Measurements from ENCODE around the gene PARD3B. TPM values are rescaled to one million over a fixed set of nuclear protein-coding genes. Genes with fewer than 3 reads are reported as not detected.

Gene PARD3B
- total and polyA plus RNA-seq, 2 of the 8 experiments (the other 6 are each of a cell fraction or from before 2014, with no cell fraction given): 1.2 to 5.7 TPM

DNA sequence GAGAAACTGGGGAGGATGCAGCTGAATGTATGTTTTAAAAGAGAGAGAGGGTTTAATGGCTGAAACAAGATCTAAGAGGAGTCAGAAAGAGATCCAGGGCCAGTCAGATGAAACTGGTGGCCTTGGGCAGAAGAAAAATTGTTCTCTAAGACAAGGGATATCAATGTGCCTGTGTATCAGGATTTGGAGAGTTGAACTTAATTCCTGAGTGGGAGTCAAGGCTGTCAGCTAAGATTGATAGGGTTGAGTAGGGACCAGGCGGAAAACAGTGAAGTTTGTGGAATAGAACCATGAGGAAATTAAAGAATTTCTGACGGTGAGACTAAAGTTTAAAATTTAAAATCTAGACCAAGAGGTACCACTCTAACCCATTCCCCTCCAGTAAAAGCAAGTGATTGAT, 199.2 kb downstream of the PARD3B start:
- H2AK5ac ChIP-seq (ENCODE audit: low read depth, low read length): no peak overlapping the region
- no peaks in the 10 kb centered on the region for H3K9me3 ChIP-seq (ENCODE audit: insufficient read depth in 2 of 2, low read depth in 1 of 2, low read length in 1 of 2)
- no peaks in the 10 kb centered on the region for H4K20me1 ChIP-seq (replicated peaks in 1 of 2; ENCODE audit: control insufficient read depth in 1 of 2, insufficient read depth in 2 of 2, low read length in 2 of 2)
- H3K4me1 ChIP-seq (replicated peaks in 1 of 4; ENCODE audit: control insufficient read depth in 3 of 4, insufficient read depth in 4 of 4, low read length in 3 of 4): no peaks in the 10 kb centered on the region
- no peak overlapping the region for H3K27ac ChIP-seq (ENCODE audit: low read depth, low read length)
- no peak overlapping the region for H3K4ac ChIP-seq (replicated peaks; ENCODE audit: insufficient read length, low read depth, low read length)
- H3K23ac ChIP-seq (ENCODE audit: insufficient read length): no peak overlapping the region
- no peak overlapping the region for H3K4me2 ChIP-seq (ENCODE audit: insufficient read depth in 1 of 2, low read depth in 2 of 2, low read length in 2 of 2)
- H3K79me1 ChIP-seq (ENCODE audit: low read depth, low read length): no peaks in the 10 kb centered on the region
- H3K9ac ChIP-seq (replicated peaks in 1 of 4; ENCODE audit: extremely low read depth in 1 of 4, low read depth in 3 of 4, low read length in 3 of 4): no peak overlapping the region
- H3K14ac ChIP-seq (ENCODE audit: insufficient read length): no peak overlapping the region
- no peak for DNase-seq (ENCODE audit: low read depth in 1 of 2, low spot score in 2 of 2)
- H3K23me2 ChIP-seq (ENCODE audit: low read depth, low read length): no peaks in the 10 kb centered on the region
- no peak overlapping the region for H4K91ac ChIP-seq (replicated peaks; ENCODE audit: insufficient read length, low read length)
- no peaks in the 10 kb centered on the region for H3K27me3 ChIP-seq (replicated peaks in 1 of 4; ENCODE audit: control insufficient read depth in 3 of 4, extremely low read depth in 1 of 4, insufficient read depth in 3 of 4, low read length in 3 of 4)
- no peak overlapping the region for H2BK120ac ChIP-seq (replicated peaks; ENCODE audit: low read depth, low read length)
- H2BK5ac ChIP-seq (ENCODE audit: low read depth, low read length): no peak overlapping the region
- H3K4me3 ChIP-seq (ENCODE audit: extremely low read depth in 1 of 4, insufficient read depth in 2 of 4, low read depth in 3 of 4, low read length in 4 of 4): no peak overlapping the region
- 84% methylated on average over 2 of the region's 2 CpGs; no CpG with 5 or more reads in 1 of the 2 experiments for WGBS, 2 experiments (ENCODE audit: extremely low coverage in 1 of 2, insufficient coverage in 1 of 2, insufficient read length in 1 of 2, insufficient replicate concordance in 2 of 2, low coverage in 1 of 2, low lambda C conversion rate in 2 of 2, missing lambda C conversion rate in 1 of 2)
- no peak overlapping the region for H2BK20ac ChIP-seq (ENCODE audit: low read length)
- H3K56ac ChIP-seq (replicated peaks; ENCODE audit: insufficient read length, low read depth, low read length): no peak overlapping the region
- no peak for TF ChIP-seq CHD1 (IDR thresholded peaks at IDR 0.05; ENCODE audit: low read depth, low read length)
- no peak for TF ChIP-seq NRF1 (IDR thresholded peaks at IDR 0.05; ENCODE audit: low read depth, low read length)
- no peak for TF ChIP-seq SIX5 (IDR thresholded peaks at IDR 0.05; ENCODE audit: low read depth, low read length)
- no peak overlapping the region for H4K8ac ChIP-seq (ENCODE audit: extremely low read depth, insufficient read depth, low read length)
- no peak overlapping the region for H2AFZ ChIP-seq (ENCODE audit: low read length)
- POLR2A ChIA-PET (ENCODE audit: partially characterized antibody): no interaction called here
- no peaks in the 10 kb centered on the region for H3K79me2 ChIP-seq (ENCODE audit: control insufficient read depth in 1 of 2, insufficient read depth in 2 of 2, low read length in 2 of 2)
- no peak for FAIRE-seq
- peaks cover 0 to 2% (median 0%) of the 10 kb centered on the region in 4 experiments; a peak in 1 of 8 replicates for H3K36me3 ChIP-seq (ENCODE audit: control insufficient read depth in 2 of 4, insufficient read depth in 4 of 4, low read length in 3 of 4)
- no peak overlapping the region for H3K18ac ChIP-seq (ENCODE audit: extremely low read depth, low read length)
- H4K5ac ChIP-seq (ENCODE audit: insufficient read length, low read depth, low read length): no peak overlapping the region
- no peak overlapping the region for H2BK12ac ChIP-seq (ENCODE audit: low read depth, low read length)
- CTCF ChIA-PET (ENCODE audit: partially characterized antibody): interaction anchor here (0.8 to 1.2 kb wide), 2 partner anchors 14 to 1181 kb away, joined by 3 to 4 read pairs; no protein-coding TSS in a partner anchor
- no peak overlapping the region for H2BK15ac ChIP-seq (ENCODE audit: low read length)

All from H1 (cell line).